Subcutaneous preadipocyte (primary cell): ENCODE results near the gene SLC24A4. TPM values are rescaled to one million over a fixed set of nuclear protein-coding genes. Genes with fewer than 3 reads are reported as not detected.

Source experiments
- total RNA-seq: library from RNA; depleted of rRNA; stranded (reverse); fragments of >200 nt; gene quantifications from 2 replicates; pipeline ENCODE4 v1.2.3, GENCODE V29; 2012

Gene SLC24A4
- under 0.01 TPM in 1 of 2 replicates, not detected in the other for total RNA-seq

GRCh38 chr14:92323011-92323915, at the start of gene SLC24A4:
Gene SLC24A4, plus strand, starts transcription at chr14:92323165. Its CDS starts 666 bp downstream, at chr14:92323831.

GRCh38 chr14:92513204-92513965, 190.4 kb downstream of the SLC24A4 start, which contains the start of gene RIN3:
Gene RIN3, plus strand, starts transcription at chr14:92513781. Its CDS starts 152 bp downstream, at chr14:92513933.

Other genes starting within 250 kb of the SLC24A4 start
- gene ATXN3, start 216.6 kb upstream of the SLC24A4 start, total RNA-seq, result 19.1 and 23.5 TPM in 2 replicates
- gene NDUFB1, start 201.5 kb upstream of the SLC24A4 start, total RNA-seq, result 155 and 202 TPM in 2 replicates
- gene CPSF2, start 201.2 kb upstream of the SLC24A4 start, total RNA-seq, result 37.5 and 47.7 TPM in 2 replicates
- gene RIN3, start 190.6 kb downstream of the SLC24A4 start, total RNA-seq, result 10.7 and 17.4 TPM in 2 replicates